ENCODE data around the gene IL1A.

IL1A gene

GRCh38 chr2:112752667-112753066 is 31.6 kb downstream of the IL1A start:
- no peak overlapping the region for H3K4me3 ChIP-seq (IDR thresholded peaks at IDR 0.05; ENCODE audit: insufficient read depth, low read depth, low read length)
- H3K4me2 ChIP-seq = no peak overlapping the region
- no peak overlapping the region for H3K27ac ChIP-seq
- H3K79me2 ChIP-seq (ENCODE audit: insufficient read depth, low read depth) = no peaks in the 10 kb centered on the region; the same call in 1 of the 2 replicates
- H3K36me3 ChIP-seq (ENCODE audit: insufficient read depth) = no peaks in the 10 kb centered on the region
- H3K9ac ChIP-seq = no peak overlapping the region
- H3K4me1 ChIP-seq (ENCODE audit: low read depth, poor library complexity, severe bottlenecking) = no peaks in the 10 kb centered on the region
- no peak for TF ChIP-seq CTCF (conservative IDR thresholded peaks at IDR 0.05; ENCODE audit: low read depth, low read length)
- H2AFZ ChIP-seq (ENCODE audit: low read depth) = no peak overlapping the region
- H4K20me1 ChIP-seq (ENCODE audit: insufficient read depth) = no peaks in the 10 kb centered on the region
- no peaks in the 10 kb centered on the region for H3K27me3 ChIP-seq (ENCODE audit: insufficient read depth, low read depth)

GRCh38 chr2:112751451-112752197 is 32.7 kb downstream of the IL1A start:
- H3K4me2 ChIP-seq = no peak overlapping the region
- no peak overlapping the region for H3K27ac ChIP-seq
- no peaks in the 10 kb centered on the region; the same call in 1 of the 2 replicates for H3K79me2 ChIP-seq (ENCODE audit: insufficient read depth, low read depth)
- no peaks in the 10 kb centered on the region for H3K27me3 ChIP-seq (ENCODE audit: insufficient read depth, low read depth)
- TF ChIP-seq CTCF (conservative IDR thresholded peaks at IDR 0.05; ENCODE audit: low read depth, low read length) = no peak
- no peak overlapping the region for H3K9ac ChIP-seq
- H3K4me3 ChIP-seq (IDR thresholded peaks at IDR 0.05; ENCODE audit: insufficient read depth, low read depth, low read length) = no peak overlapping the region
- no peaks in the 10 kb centered on the region for H3K36me3 ChIP-seq (ENCODE audit: insufficient read depth)
- H3K4me1 ChIP-seq (ENCODE audit: low read depth, poor library complexity, severe bottlenecking) = no peaks in the 10 kb centered on the region
- no peaks in the 10 kb centered on the region for H4K20me1 ChIP-seq (ENCODE audit: insufficient read depth)
- H2AFZ ChIP-seq (ENCODE audit: low read depth) = no peak overlapping the region

GRCh38 chr2:112750560-112750843 is 33.8 kb downstream of the IL1A start:
- Histone ChIP-seq H3K4me1 (ENCODE audit: low read depth, poor library complexity, severe bottlenecking) (no peaks in the 10 kb centered on the region), H3K4me2 (no peak overlapping the region), H3K27ac (peak overlapping the region; percentile 13; the same call in 1 of the 2 replicates), H3K79me2 (ENCODE audit: insufficient read depth, low read depth) (no peaks in the 10 kb centered on the region; the same call in 1 of the 2 replicates), H3K27me3 (ENCODE audit: insufficient read depth, low read depth) (no peaks in the 10 kb centered on the region), H3K36me3 (ENCODE audit: insufficient read depth) (no peaks in the 10 kb centered on the region), H3K9ac (no peak overlapping the region), H3K4me3 (IDR thresholded peaks at IDR 0.05; ENCODE audit: insufficient read depth, low read depth, low read length) (no peak overlapping the region), H2AFZ (ENCODE audit: low read depth) (no peak overlapping the region), H4K20me1 (ENCODE audit: insufficient read depth) (no peaks in the 10 kb centered on the region)
- no peak for TF ChIP-seq CTCF (conservative IDR thresholded peaks at IDR 0.05; ENCODE audit: low read depth, low read length)

- no peaks in the 10 kb centered on the region; the same call in 1 of the 2 replicates for H3K79me2 ChIP-seq (ENCODE audit: insufficient read depth, low read depth)
- H2AFZ ChIP-seq (ENCODE audit: low read depth) = no peak overlapping the region
- no peaks in the 10 kb centered on the region for H3K4me1 ChIP-seq (ENCODE audit: low read depth, poor library complexity, severe bottlenecking)
- no peak overlapping the region for H3K9ac ChIP-seq
- peak overlapping the region; percentile 13; the same call in 1 of the 2 replicates for H3K27ac ChIP-seq
- H3K36me3 ChIP-seq (ENCODE audit: insufficient read depth) = no peaks in the 10 kb centered on the region
- H3K4me3 ChIP-seq (IDR thresholded peaks at IDR 0.05; ENCODE audit: insufficient read depth, low read depth, low read length) = no peak overlapping the region
- peak; percentile 72 for TF ChIP-seq CTCF (conservative IDR thresholded peaks at IDR 0.05; ENCODE audit: low read depth, low read length)
- H4K20me1 ChIP-seq (ENCODE audit: insufficient read depth) = no peaks in the 10 kb centered on the region
- H3K27me3 ChIP-seq (ENCODE audit: insufficient read depth, low read depth) = no peaks in the 10 kb centered on the region
- H3K4me2 ChIP-seq = no peak overlapping the region
These were observed 34.3 kb downstream of the IL1A start for GRCh38 chr2:112749755-112750559.
